Fibroblast of upper back skin (primary cell): ENCODE measurements around the gene TTLL3.

ENCODE experiments used
- DNase-seq: peaks from one replicate; pipeline ENCODE4 v3.0.0-alpha.2; 2013

TTLL3 gene

DNA sequence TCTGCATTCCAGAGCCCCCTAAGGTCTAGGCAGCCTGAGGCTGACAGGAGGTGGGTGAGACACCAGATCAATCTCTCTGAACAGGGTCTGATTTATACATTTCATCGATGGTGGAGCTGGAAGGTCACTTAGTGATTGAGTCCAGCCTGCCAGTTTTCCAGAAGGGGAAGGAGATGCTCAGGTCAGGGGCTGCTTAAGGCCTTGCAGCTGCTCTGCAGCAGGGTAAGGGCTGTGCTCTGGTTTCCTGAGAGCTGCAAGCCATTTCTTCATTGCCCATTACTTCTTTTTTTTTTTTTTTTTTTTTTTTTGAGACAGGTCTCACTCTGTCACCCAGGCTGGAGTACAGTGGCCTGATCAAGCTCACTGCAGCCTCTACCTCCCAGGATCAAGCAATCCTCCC lies 28.5 kb upstream of the TTLL3 start:
- DNase-seq, result no peak

DNA sequence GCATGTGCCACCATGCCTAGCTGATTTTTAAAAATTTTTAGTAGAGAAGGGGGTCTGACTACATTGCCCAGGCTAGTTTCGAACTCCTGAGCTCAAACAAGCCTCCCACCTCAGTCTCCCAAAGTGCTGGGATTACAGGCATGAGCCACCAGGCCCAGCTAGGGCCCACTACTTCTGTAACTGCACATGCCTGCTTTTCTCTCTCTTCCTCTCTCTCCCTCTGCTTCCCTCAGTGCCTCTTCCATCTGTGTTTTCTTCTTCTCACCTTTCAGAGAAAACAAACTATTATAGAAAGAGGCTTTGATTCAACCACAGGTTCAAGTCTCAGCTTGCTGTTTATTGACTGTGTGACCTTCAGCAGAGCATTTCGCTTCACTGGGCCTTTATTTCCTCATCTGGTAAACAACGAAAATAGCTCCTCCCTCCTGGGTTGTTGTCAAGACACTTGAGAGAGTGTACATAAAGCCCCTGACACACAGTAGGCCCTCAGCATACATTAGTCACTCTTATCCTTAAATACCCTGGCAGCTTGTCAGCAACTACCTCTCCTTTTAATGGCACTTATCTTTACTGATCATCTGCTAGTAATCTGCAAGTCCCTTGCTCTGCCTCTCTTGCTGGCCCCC lies 28.0 kb upstream of the TTLL3 start:
- no peak for DNase-seq

DNA sequence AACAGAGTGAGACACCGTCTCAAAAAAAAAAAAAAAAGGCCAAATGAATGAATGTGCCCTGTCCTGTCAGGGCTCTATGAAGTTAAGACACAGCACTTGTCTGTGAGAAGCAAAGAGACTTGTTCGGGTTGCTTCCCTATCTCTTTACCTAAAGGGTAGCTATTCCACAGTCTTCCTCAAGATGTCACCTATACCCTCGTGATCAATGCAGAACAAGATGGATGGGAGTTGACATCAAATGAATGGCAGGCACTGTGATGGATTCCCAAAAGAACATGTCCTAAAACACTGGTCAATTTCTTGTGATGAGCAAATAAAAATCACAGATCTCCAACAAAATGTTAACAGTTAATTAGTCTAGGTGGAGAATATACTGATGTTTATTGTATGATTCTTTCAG lies 27.3 kb upstream of the TTLL3 start:
- no peak for DNase-seq

DNA sequence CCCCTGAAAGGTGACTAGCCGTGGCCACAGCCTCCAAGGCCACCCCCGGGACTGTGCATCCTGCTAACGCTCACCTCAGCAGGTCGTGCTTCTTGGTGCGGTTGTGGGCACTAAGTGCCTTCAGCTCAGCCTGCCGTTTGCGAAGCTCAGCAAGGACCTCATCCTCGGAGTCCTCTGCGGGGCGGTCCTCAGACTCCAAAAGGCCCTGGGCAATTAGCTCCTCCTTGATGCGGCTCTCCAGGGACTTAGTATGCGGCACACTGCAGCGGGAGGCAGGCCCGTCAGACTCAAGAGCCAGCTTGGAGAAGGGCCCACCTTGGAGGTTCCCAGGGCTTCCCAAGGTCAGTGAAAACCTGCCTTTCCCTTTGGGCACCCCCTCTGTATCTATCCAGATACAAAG lies 26.1 kb upstream of the TTLL3 start:
- no peak for DNase-seq

DNA sequence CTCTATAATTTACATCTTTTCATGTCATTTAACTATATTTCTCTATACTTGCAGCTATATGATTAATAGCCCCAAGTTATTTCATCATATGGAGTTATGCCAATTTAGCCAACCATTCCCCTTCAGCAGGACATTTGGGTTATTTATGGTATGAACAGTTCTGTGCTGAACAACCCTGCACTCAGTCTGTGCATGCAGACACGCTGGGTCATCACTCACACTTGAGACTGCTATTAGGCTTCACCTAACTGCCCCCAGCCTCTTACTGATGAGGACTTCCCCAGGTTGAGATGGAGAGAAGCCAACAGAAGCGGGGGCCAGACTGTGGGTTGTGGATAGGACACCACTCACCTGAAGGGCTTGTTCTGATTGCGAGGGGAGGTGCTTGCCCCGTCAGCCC lies 25.1 kb upstream of the TTLL3 start:
- peak; percentile 69 for DNase-seq

DNA sequence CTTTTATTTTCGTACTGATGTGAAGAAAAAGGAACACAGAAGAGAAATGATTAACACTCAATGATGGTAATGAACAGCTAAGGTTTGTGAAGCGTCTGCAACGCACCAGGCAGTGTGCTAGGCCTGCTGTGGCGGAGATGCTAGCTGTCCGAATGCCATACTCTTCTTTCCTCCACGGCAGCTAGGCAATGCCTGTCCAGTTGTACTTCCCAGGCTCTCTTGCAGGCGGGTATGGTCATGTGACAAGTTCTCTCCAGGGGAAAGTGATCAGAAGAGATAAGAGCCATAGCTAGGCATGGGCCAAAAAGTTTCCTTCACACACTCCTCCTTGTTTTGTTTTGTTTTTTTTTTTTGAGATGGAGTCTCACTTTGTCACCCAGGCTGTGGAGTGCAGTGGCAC lies 24.5 kb upstream of the TTLL3 start:
- DNase-seq, result no peak

DNA sequence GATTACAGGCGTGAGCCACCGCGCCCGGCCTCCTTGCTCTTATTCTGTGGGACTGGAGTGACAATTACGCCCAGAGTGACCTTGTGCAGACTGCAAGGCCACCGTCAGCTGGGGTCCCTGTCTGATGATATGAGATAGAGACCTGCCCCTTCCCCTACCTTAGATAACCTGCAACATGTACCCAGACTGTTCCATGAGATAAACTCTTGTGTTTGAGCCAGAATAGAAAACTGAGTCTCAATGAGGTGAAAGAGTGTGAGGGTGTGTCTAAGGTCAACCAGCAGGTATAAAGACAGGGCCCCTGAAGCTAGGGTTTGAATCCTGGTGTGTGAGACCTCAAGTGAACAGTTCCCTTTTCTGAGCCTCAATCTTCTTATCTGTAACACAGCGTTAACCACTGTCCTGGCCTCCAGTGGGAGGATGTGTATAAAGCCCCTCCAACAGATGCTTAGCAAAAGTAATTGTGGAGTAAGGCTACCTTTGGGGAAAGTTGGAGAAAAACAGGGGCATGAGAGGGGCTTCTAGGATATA lies 23.8 kb upstream of the TTLL3 start:
- DNase-seq, result no peak

DNA sequence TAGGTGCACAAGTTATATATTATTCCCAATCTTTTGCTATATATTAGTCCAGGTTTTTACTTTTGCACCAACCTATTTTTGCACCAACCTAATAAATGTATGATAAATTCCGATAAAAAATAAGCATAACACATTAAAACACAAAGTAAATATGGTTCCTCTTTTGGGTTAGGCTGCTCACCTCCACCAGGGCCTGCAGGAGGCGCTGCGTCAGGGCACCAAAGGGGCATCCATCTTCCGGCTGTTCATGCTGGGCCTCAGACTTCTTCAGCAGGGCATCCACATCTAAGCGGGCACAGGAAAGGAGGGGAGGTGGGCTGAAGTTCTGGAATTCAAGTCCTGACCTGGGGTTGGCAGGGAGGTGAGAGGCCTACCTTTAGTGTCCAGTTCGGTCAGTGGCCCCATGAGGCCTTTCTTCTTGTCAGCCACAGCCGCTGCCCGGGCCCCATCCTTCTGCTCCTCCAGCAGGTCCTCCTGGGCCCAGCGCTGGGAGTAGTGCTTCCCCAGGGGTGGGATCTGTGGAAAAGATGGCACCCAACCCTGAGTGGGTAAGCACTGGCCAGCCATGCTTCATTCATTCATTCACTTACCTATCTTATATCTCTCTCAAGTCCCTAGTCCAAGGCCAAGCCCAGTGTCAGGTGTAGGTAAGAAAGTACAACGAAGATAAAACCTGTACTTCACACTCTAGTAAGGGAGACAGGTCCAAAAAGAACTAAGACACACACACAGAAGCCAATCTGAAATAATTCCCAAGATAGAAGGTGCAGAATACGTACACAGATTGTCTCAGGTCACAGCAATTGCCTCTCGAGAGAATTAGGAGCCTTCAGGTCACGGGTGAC lies 23.0 kb upstream of the TTLL3 start:
- no peak for DNase-seq

DNA sequence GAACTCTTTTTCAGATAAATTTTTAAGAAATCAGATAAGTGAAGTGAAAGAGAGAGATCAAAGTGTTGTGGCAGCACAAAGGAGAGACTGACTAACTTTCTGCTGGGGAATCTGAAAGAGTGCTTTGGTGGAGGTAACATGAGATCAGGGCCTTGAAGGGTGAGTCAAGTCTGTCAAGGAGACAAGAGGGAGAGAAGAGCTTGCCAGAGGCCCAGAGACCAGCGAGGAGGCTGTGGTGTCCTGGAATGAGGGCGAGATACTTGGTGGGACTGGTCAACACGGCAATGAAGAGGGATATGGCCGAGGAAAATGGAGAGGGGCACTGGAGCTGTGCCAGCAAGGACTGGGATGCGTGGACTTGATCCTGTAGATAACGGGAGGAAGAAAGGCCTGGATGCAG lies 22.3 kb upstream of the TTLL3 start:
- no peak for DNase-seq

DNA sequence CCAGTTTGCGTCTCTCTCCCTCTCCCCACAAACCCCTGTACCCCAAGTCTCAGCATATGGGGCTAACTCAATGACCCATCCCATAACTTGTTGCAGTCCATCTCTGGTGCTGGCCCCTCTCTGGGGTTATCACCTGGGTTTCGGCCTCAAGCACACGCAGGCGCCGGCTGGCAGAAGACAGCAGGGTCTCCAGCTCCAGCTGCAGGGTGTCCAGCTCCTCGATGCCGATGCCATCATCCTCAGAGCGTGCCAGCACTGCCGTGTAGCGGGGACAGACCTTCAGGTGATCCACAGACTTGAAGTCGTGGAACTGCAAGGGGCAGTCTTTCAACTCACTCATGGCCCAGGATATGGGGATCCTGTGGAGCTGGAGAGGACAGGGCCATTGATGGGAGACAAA lies 18.9 kb upstream of the TTLL3 start:
- no peak for DNase-seq

DNA sequence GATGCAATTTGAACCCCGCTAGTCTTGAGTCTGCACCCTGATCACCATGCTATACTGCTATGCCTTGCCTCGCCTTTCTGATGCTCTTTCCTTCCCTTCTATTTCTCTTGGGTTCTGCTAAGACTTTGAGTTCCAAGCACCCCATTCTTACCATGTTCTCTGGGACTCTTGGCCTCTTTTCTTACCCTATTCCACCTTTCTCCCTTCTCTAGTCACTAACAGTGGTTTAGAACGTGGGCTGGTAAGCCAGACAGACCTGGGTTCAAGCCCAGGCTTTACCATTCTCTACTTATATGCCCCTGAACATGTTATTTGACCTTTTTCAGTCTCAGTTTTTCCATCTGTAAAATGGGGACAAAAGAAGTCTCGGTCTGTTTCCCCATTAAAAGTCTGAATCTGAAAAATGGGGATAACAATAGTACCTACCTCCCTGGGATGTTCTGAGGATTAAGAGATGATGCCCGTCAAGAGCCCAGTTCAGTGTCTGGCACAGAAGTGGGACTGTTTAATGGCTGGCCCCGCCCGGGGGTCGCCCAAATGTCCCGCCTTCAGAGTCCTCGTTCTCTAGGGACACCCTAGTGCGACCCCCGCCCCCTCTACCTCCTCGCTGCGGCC lies 18.2 kb upstream of the TTLL3 start:
- DNase-seq, result no peak

DNA sequence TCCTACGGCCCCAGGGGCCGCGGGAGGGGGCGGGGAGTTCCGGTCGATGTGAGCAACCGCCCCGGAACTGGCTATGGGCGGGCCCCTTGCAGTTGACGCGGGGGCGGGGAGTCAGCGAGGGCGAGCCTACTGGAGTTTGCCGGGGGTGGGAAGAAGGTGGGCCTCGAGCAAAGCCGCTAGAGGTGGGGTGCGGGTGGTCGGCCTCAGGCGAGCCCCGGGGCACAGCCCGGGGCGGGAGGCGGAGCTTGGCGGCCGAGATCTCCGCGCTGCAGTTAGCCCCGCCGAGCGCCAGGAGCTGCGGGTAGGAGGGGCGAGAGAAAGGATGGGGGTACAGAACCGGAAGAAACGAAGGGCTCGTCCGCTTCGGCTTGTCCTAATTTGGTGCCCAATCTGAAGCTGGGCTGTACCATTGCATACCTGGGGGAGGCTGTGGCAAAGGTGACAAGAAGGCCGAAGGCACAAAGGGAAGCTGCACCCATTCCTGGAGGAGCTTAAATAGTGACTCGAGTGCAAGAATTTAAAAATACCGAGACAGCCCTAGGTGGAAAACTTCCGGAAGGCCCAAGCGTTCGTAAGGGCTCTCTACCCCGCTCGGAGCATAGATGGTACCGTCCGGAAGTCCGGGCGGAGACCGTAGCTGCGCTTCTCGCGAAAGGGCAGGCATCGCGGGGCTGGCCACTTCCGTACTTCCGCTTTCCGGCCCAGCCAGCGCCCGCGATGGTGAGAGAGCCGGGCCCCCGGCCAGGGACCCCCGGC lies 17.5 kb upstream of the TTLL3 start, which contains the start of the genes ARPC4 and TADA3:
TSS of gene ARPC4 (plus strand) at position 678 of the 756 bp plus-strand sequence. CDS start at position 718, 40 bp downstream.
TSS of gene TADA3 (minus strand) at position 69 of the 756 bp plus-strand sequence. CDS start 1,007 bp downstream, outside the sequence.
- peak; percentile 97 for DNase-seq

DNA sequence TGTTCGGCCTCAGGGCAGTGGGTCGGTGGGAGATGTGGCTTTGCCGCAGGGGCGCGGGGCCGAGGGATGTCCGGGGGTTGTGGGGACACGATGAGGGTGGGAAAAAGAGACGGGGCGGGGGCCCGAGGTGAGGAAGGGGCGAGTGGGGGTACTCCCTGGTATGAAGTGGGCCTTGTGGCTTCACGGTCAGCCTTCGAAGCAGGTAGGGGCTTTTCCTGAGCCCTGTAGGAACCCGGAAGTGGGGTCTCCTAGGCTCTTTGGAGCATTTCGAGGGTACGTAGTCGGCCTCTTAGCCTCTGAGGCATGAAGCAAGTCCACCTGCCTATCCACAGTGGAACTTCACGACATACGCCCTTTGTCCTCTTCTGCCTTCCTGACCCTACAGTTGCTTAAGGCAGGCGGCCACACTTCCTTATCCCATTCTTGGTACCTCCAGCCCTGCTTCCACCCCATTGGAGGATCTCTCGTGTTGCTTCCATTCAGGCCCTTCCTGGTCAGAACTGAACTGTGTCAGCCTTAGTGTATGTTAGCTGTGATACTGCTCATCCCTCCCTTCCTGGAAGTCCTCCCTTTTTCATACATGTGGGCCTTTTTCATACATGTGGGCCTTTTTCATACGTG lies 16.8 kb upstream of the TTLL3 start:
- peak; percentile 29 for DNase-seq

DNA sequence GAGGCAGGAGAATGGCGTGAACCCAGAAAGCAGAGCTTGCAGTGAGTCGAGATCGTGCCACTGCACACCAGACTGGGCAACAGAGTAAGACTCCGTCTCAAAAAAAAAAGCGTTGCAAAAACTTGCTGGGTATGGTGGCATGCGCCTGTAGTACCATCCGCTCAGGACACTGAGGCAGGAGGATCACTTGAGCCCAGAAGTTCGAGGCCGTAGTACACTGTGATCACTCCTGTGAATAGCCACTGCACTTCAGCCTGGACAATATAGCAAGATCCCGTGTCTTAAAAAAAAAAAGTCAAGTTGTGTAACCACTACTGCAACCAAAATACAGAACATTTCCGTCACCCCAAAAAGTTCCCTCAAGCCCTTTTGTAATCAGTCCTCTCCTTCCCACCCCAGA lies 15.7 kb upstream of the TTLL3 start:
- no peak for DNase-seq

DNA sequence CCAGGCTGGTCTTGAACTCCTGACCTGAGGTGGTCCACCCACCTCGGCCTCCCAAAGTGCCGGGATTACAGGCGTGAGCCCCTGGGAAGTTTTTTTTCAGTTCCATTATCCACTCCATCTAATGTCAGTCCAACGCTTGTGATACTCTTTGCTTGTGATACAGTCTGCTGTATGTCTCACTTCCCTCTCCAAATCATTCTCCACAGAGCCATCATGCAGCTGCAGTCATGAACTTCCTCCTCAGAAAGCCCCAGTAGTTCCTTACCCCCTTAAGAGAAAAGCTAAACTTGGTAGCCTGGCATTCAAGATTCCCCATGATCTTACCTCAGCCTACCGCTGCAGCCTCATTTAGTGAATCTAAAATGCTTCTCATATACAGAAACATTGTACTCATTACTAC lies 14.9 kb upstream of the TTLL3 start:
- DNase-seq, result no peak

DNA sequence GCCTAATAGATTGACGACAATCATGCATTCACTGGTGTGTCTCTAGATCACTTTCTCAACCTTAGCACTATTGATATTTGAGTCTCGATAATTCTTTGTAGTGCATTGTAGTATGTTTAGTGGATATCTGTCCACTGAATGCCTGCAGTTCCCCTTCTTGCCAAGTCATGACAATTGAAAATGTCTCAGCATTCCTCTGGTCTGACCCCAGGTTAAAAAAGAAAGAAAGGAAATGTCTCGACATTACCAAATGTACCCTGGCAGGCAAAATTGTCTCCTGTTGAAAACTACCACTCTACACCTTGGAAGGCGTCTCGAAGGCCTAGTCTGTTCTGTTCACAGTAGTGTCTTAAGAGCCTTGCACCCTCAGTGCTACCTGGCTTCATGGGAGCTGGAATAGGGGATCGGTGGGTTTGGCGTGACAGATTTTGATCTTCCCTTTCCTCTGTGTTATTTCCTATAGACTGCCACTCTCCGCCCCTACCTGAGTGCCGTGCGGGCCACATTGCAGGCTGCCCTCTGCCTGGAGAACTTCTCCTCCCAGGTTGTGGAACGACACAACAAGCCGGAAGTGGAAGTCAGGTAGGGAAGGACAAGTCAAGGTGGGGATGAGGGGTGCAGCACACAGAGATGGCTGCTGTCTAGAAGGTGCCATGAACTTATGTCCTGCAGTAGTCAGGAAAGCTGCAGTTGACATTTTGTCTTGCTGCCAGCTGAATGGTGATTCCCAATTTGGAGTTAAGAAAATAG lies 12.7 kb upstream of the TTLL3 start:
- no peak for DNase-seq

DNA sequence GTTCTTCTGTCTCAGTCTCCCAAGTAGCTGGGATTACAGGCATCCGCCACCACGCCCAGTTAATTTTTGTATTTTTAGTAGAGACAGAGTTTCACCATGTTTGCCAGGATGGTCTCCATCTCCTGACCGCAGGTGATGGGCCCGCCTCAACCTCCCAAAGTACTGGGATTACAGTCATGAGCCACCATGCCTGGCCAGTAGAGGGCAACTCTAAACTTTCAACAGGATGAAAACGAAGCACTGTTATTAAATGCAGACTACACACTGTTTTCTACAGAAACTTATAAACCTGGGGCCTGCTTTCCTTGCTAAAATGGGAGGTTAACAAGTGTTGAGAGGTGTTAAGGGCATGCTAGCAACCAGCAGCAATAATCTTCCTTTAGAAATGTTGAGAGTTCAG lies 9.5 kb upstream of the TTLL3 start:
- no peak for DNase-seq

DNA sequence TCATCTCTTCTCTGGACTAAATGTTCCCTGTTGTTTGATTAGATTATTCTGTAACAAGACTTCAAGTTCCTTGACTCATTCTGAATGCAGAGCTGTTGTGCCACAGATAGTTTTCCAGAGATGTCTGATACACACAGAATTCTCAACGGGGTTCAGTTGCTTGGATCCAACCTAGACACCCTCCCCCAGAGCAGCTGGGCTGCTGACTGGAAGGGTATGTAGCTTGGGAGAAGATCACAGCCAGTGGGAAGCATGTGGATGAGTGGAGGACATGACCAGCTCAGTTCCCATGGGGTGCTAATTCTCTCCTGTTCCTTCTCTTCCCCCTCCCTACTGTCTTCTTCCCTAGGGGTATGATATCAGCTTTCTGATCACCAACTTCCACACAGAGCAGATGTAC lies 6.6 kb upstream of the TTLL3 start:
- no peak for DNase-seq

DNA sequence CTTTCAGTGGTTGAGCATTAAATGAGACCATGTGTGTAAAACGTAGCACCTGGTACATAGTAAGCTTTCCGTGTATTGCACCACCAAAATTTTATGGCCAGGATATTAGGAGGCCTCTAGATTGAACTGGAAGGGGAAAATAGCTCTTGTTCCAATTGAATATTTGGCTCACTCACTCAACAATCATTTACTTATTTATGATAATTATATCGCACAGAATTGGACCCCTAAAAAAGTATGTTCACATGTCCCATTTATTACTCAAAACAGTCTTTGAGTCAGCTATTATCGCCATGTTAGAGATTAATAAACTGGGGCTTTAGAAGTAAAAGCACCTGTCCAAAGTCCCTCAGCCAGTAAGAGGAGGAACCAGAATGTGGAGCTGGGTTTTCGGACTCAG lies 5.1 kb upstream of the TTLL3 start:
- DNase-seq, result no peak

DNA sequence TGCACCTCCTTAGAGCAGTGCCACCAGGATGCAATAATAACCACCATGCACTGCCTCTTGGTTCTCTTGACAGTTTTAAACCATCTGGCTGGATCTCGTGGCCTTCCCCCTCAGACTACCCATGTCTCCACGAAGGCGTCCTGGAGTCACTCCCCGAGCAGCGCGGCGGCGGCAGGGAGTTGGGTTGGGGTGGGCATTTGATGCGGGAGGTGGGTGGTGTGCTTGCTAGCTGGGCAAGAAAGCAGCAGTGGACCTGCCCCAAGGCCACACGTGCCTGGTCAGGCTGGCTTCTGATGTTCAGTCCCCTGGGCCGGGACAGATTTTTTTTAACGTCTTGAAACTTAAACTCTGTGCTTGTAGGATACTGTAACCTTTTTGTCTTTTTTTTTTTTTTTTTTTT lies 3.9 kb upstream of the TTLL3 start:
- no peak for DNase-seq

DNA sequence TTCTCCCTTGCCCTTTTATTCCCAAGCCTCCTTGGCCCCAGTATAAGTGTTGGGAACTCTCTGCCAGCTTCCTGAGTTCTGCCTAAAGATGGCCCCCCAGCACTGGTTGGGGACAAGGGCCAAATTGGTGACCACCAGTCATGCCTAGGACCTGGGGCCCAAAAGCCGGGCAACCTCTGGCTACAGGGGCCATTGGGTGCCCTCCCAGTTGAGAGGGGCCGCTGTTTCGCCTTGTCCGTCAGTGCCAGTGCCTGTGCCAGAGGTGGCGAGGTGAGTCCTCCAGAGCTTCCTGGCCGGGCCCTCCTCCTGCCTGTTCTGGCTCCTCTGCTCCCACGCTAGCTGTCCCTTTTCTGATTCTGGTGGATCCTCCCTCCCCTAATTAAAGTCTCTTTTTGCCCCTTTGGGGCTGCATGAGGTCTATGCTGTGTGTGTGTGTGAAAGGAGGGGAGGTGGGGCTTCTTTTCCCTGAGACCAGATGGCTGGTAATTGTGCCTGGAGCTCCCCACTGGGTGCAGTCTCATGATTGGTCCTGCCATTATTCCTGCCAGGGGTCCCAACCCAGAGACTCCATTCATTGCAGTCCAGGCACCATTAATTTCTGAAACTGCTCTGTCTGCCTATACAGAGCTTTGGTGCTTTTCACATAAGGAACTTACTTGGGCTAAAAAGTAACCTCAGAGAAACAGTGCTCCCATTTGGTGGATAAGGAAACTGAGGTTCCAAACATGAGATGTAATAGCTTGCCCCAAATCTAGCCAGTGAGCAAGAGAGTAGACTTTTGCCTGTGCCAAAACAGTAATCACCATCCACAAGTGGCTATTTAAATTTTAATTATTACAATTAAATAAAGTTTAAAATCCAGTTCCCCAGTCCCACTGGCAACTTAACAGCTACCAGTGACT lies 3.1 kb upstream of the TTLL3 start:
- DNase-seq, result no peak
